Activated T-cell treated with anti-CD3 and anti-CD28 coated beads, Interleukin-2, amount 50 U/mL, for 72 hours (primary cell): ENCODE results near the gene C2CD5. TPM values are rescaled to one million over a fixed set of nuclear protein-coding genes. Genes with fewer than 3 reads are reported as not detected.

ENCODE experiments used
- ATAC-seq, 2 donors: fragments of 150-1000 bp; cut with Tn5 transposase; replicated peaks in 1 of 2; 2 replicates each; pipeline ENCODE4 v1.10.0; 2021; ENCODE audit warnings: moderate library complexity in 2 of 2, mild to moderate bottlenecking in 1 of 2
- DNase-seq, 2 donors: peaks; one replicate each; pipeline ENCODE4 v3.0.0; 2021 to 2022; ENCODE audit warnings: mixed read lengths in 1 of 2
- H3K27ac Mint-ChIP-seq: one replicate; pipeline ENCODE4 v1.8.0; 2022; ENCODE audit warnings: mild to moderate bottlenecking, moderate library complexity, mixed read lengths
- H3K27me3 Mint-ChIP-seq: one replicate; pipeline ENCODE4 v1.8.0; 2022; ENCODE audit warnings: low read depth, mixed read lengths
- H3K36me3 Mint-ChIP-seq, 2 donors: one replicate each; pipeline ENCODE4 v1.8.0; 2022; ENCODE audit warnings: mixed read lengths in 2 of 2, mild to moderate bottlenecking in 1 of 2; ENCODE audit not compliant: insufficient read depth in 2 of 2
- H3K4me1 Mint-ChIP-seq: one replicate; pipeline ENCODE4 v1.8.0; 2022; ENCODE audit warnings: low read depth, mixed read lengths
- H3K4me3 Mint-ChIP-seq, 2 donors: one replicate each; pipeline ENCODE4 v1.8.0; 2022; ENCODE audit warnings: mild to moderate bottlenecking in 2 of 2, mixed read lengths in 2 of 2, moderate library complexity in 2 of 2
- H3K9me3 Mint-ChIP-seq, 2 donors: one replicate each; pipeline ENCODE4 v1.8.0; 2022; ENCODE audit warnings: mixed read lengths in 2 of 2
- total RNA-seq, 2 donors: library from RNA; stranded (reverse); gene quantifications; one replicate each; pipeline ENCODE4 v1.2.3, GENCODE V29; 2022

C2CD5 gene
- total RNA-seq, 2 donors from 2014 or later = 37.4 to 44.1 TPM

GRCh38 chr12:22531205-22531604, 13.1 kb downstream of the C2CD5 start:
- Mint-ChIP-seq H3K27ac (no peak overlapping the region), H3K36me3 (peaks cover 10 to 27% of the 10 kb centered on the region in 2 donors), H3K9me3 (no peaks in the 10 kb centered on the region), H3K4me3 (no peak overlapping the region), H3K4me1 (peaks cover 16% of the 10 kb centered on the region), H3K27me3 (no peaks in the 10 kb centered on the region)
- no peak for DNase-seq
- no peak for ATAC-seq

GRCh38 chr12:22529281-22530060, 14.9 kb downstream of the C2CD5 start:
- DNase-seq = no peak
- Mint-ChIP-seq H3K27me3 (no peaks in the 10 kb centered on the region), H3K4me1 (peaks cover 7% of the 10 kb centered on the region), H3K36me3 (peaks cover 10 to 26% of the 10 kb centered on the region in 2 donors), H3K4me3 (no peak overlapping the region), H3K27ac (no peak overlapping the region), H3K9me3 (no peaks in the 10 kb centered on the region)
- ATAC-seq = peak; percentile 56 to 71

- DNase-seq (no peak), ATAC-seq (no peak)
- Mint-ChIP-seq H3K36me3 (peaks cover 5 to 26% of the 10 kb centered on the region in 2 donors), H3K27ac (no peak overlapping the region), H3K27me3 (no peaks in the 10 kb centered on the region), H3K4me3 (no peak overlapping the region), H3K9me3 (no peaks in the 10 kb centered on the region), H3K4me1 (peaks cover 5% of the 10 kb centered on the region)
Measured at GRCh38 chr12:22527999-22528398, 16.3 kb downstream of the C2CD5 start.

- no peak for DNase-seq
- Mint-ChIP-seq H3K36me3 (peaks cover 4 to 19% of the 10 kb centered on the region in 2 donors), H3K27ac (no peak overlapping the region), H3K27me3 (no peaks in the 10 kb centered on the region), H3K4me1 (no peaks in the 10 kb centered on the region), H3K9me3 (no peaks in the 10 kb centered on the region), H3K4me3 (no peak overlapping the region)
- ATAC-seq = no peak
Measured at GRCh38 chr12:22526836-22527235, 17.5 kb downstream of the C2CD5 start.

- no peaks in the 10 kb centered on the region for H3K4me1 Mint-ChIP-seq
- H3K36me3 Mint-ChIP-seq = peaks cover 2 to 10% of the 10 kb centered on the region in 2 donors
- no peak for ATAC-seq
- no peak for DNase-seq
- no peaks in the 10 kb centered on the region for H3K9me3 Mint-ChIP-seq
- H3K4me3 Mint-ChIP-seq = no peak overlapping the region
- H3K27ac Mint-ChIP-seq = no peak overlapping the region
- no peaks in the 10 kb centered on the region for H3K27me3 Mint-ChIP-seq
Measured at GRCh38 chr12:22525426-22525825, 18.9 kb downstream of the C2CD5 start.

GRCh38 chr12:22518998-22519397, 25.3 kb downstream of the C2CD5 start:
- Mint-ChIP-seq H3K27me3 (no peaks in the 10 kb centered on the region), H3K4me3 (no peak overlapping the region), H3K27ac (no peak overlapping the region), H3K36me3 (peaks cover 3 to 15% of the 10 kb centered on the region in 2 donors), H3K4me1 (no peaks in the 10 kb centered on the region), H3K9me3 (no peaks in the 10 kb centered on the region)
- ATAC-seq = no peak
- no peak for DNase-seq

- H3K27me3 Mint-ChIP-seq = no peaks in the 10 kb centered on the region
- H3K27ac Mint-ChIP-seq = no peak overlapping the region
- ATAC-seq (no peak), DNase-seq (no peak)
- H3K9me3 Mint-ChIP-seq = no peaks in the 10 kb centered on the region
- H3K36me3 Mint-ChIP-seq = peaks cover 3 to 12% of the 10 kb centered on the region in 2 donors
- H3K4me1 Mint-ChIP-seq = no peaks in the 10 kb centered on the region
- H3K4me3 Mint-ChIP-seq = no peak overlapping the region
Measured at GRCh38 chr12:22518060-22518719, 26.2 kb downstream of the C2CD5 start.

GRCh38 chr12:22514875-22515274, 29.5 kb downstream of the C2CD5 start:
- DNase-seq (no peak), ATAC-seq (no peak)
- H3K4me1 Mint-ChIP-seq = no peaks in the 10 kb centered on the region
- no peak overlapping the region for H3K4me3 Mint-ChIP-seq
- no peak overlapping the region for H3K27ac Mint-ChIP-seq
- H3K27me3 Mint-ChIP-seq = no peaks in the 10 kb centered on the region
- H3K9me3 Mint-ChIP-seq = no peaks in the 10 kb centered on the region
- peaks cover 1 to 11% of the 10 kb centered on the region in 2 donors for H3K36me3 Mint-ChIP-seq

GRCh38 chr12:22505826-22506225, 38.5 kb downstream of the C2CD5 start:
- Mint-ChIP-seq H3K27me3 (no peaks in the 10 kb centered on the region), H3K4me1 (no peaks in the 10 kb centered on the region), H3K36me3 (peaks cover 0 to 12% of the 10 kb centered on the region in 2 donors), H3K9me3 (no peaks in the 10 kb centered on the region), H3K4me3 (no peak overlapping the region), H3K27ac (no peak overlapping the region)
- no peak for DNase-seq
- no peak for ATAC-seq

GRCh38 chr12:22500100-22500499, 44.2 kb downstream of the C2CD5 start:
- H3K36me3 Mint-ChIP-seq = peaks cover 0 to 11% of the 10 kb centered on the region in 2 donors
- no peak for DNase-seq
- H3K4me3 Mint-ChIP-seq = no peak overlapping the region
- no peaks in the 10 kb centered on the region for H3K27me3 Mint-ChIP-seq
- no peak overlapping the region for H3K27ac Mint-ChIP-seq
- H3K9me3 Mint-ChIP-seq = no peaks in the 10 kb centered on the region
- H3K4me1 Mint-ChIP-seq = no peaks in the 10 kb centered on the region
- no peak for ATAC-seq

- Mint-ChIP-seq H3K9me3 (no peaks in the 10 kb centered on the region), H3K27me3 (no peaks in the 10 kb centered on the region), H3K27ac (no peak overlapping the region), H3K4me1 (no peaks in the 10 kb centered on the region), H3K4me3 (no peak overlapping the region), H3K36me3 (peaks cover 0 to 7% of the 10 kb centered on the region in 2 donors)
- no peak for DNase-seq
- ATAC-seq = no peak
Measured at GRCh38 chr12:22499445-22499844, 44.9 kb downstream of the C2CD5 start.

GRCh38 chr12:22494319-22494718, 50.0 kb downstream of the C2CD5 start:
- H3K4me1 Mint-ChIP-seq = no peaks in the 10 kb centered on the region
- no peaks in the 10 kb centered on the region for H3K27me3 Mint-ChIP-seq
- H3K9me3 Mint-ChIP-seq = no peaks in the 10 kb centered on the region
- H3K4me3 Mint-ChIP-seq = no peak overlapping the region
- ATAC-seq (no peak), DNase-seq (no peak)
- H3K36me3 Mint-ChIP-seq = peaks cover 3 to 6% of the 10 kb centered on the region in 2 donors
- no peak overlapping the region for H3K27ac Mint-ChIP-seq

GRCh38 chr12:22491034-22491433, 53.3 kb downstream of the C2CD5 start:
- no peak for DNase-seq
- ATAC-seq = no peak
- Mint-ChIP-seq H3K36me3 (peaks cover 8 to 18% of the 10 kb centered on the region in 2 donors), H3K4me1 (no peaks in the 10 kb centered on the region), H3K27ac (no peak overlapping the region), H3K9me3 (peaks cover 0 to 1% of the 10 kb centered on the region in 2 donors), H3K4me3 (no peak overlapping the region), H3K27me3 (no peaks in the 10 kb centered on the region)
